HG02870 (cell line): ENCODE measurements around the gene ARFGEF2.
"Not testable (repeated sequence)": the region's sequence is repeated elsewhere in the genome, so short reads cannot be mapped to it uniquely, and the experiment has no call there.

Experiments used
- ATAC-seq: cut with Tn5 transposase; IDR thresholded peaks from one replicate; pipeline ENCODE4 v1.9.1; 2021; ENCODE audit warnings: mild to moderate bottlenecking, moderate library complexity; ENCODE audit not compliant: unreplicated experiment

The ARFGEF2 gene

DNA sequence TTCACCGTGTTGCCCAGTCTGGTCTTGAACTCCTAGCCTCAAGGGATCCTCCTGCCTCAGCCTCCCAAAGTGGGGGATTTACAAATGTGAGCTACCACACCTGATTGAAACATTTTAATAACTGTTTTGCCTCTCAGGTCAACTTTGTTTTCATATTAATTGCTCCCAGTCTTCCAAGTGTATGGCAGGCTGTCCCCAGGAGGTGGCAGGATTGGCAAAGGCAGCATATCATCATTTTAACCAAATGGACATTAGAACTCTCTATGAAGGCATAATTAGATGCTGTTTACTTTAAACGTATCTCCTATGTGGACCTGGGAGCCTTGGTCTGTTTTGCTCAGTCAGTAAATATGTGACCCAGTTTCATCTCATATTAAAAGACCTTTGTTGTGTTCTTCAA, 65.4 kb downstream of the ARFGEF2 start:
- ATAC-seq = no peak

GRCh38 chr20:48990467-48990866, 69.0 kb downstream of the ARFGEF2 start:
- no peak for ATAC-seq

DNA sequence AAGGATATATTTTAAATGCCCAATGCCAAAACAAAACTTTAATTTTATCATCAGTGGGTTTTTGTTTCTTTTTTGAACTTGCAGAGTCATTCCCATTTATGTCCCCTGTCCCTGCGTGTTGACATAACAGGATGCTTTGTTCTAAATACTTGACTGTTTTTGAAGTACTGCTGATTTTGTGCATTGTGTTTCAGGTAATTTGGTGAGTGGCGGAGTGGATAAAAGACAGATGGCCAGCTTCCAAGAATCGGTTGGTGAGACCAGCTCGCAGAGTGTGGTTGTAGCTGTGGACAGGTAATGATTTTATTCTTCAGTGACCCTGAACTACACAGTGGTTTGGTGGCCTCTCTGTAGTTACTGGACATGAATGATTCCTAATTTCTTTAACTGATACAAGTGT, 74.1 kb downstream of the ARFGEF2 start:
- no peak for ATAC-seq

GRCh38 chr20:48999890-49000870, 78.7 kb downstream of the ARFGEF2 start:
- ATAC-seq = no peak

DNA sequence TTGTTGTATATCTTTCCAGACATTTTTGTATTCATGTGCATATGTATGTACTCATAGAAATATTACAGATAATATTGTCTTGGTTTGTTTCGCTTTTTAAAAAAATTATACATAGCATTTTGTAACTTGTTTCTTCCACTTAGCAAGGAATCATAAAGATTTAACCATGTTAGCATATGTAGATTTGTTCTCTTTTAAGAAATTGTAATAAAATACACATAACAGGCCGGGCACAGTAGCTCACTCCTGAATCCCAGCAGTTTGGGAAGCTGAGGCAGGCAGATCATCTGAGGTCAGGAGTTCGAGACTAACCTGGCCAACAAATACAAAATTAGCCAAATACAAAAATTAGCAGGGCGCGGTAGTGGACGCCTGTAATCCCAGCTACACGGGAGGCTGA, 80.2 kb downstream of the ARFGEF2 start:
- ATAC-seq = no peak

GRCh38 chr20:49006446-49006980, 85.0 kb downstream of the ARFGEF2 start:
- no peak for ATAC-seq

DNA sequence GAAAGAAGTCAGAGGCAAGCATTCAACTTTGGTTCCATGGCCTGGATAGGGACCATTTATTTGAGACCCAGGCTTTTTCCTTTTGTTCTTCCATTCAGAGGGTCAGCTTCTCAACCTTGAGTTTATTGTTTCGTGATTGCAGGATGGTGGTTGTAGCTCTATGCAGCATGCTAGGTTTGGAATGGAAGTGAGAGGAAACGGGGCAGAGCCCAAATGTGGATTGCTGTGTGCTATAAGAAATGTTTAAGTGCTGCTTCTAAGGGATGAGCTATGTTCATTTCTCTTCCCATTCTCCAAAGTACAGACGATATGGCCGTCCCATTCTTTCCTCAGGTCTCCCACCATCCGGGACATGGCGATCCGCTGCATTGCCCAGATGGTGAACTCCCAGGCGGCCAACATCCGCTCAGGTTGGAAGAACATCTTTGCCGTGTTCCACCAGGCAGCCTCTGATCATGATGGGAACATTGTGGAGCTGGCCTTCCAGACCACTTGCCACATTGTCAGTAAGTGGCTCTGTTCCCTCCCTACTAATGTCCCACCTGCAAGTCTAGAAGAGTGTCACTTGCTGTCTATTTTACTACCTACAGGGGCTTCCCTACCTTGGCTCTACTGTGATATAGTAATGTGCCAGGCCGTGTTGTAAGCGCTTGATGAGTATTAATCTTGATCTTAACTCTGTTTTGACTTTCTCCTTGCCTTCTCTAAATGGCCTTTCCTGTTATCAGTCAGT, 88.6 kb downstream of the ARFGEF2 start:
- no peak for ATAC-seq

DNA sequence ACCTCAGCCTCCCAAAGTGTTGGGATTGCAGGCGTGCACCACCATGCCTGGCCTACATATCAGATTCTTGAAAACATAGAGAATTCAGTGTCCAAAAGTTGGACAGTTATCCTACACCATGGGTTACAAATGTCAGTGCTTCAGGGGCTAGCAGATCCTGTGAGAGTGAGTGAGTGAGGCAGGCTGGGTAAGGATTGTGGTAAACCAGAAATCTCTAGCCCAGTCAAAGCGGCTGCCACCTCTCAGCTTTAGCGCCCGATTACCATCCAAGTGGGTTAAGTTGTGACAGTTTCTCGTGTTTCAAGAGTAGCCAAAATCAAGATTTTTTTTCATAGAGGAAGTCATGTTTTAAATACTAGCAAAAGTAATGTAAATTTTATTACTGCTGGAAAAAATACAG, 102.7 kb downstream of the ARFGEF2 start:
- ATAC-seq = no peak

- not testable (repeated sequence) for ATAC-seq
Observed at GRCh38 chr20:49028177-49028576, 106.7 kb downstream of the ARFGEF2 start.

DNA sequence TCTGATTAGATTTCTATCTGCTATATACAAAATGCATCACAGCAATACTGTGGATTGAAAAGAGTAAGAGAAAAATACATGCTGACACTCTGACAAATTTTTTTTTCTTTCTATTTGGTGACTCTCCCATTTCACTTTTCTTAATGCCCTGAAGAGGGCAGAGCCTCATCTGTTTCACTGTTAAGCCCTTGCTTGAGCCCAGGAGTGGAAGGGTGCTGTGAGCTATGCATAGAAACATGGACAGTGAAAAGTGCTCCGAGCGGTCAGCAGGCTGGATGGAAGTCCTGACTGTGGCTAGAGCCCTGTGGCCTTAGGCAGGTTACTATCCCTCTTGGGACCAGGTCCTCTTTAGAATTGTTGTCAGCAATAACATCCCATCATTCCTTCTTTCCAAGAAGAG, 107.2 kb downstream of the ARFGEF2 start:
- ATAC-seq = no peak

DNA sequence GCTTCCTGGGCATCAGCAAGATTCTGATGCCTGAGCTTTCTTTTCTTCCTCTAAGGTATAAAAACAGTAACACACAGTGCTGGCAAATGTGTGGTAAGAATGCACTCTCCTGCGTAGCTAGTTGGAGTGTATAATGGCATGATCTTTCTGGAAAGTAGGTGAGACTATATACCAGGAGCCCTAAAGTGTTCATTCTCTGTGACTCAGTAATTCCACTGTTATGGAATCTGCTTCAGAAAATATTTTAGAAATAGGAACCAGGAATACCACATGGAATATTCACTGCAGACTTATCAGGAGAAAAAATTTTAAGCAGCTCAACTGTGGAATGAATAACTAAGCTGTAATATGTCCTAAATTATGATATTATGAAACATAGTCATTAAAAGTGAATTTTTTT, 107.7 kb downstream of the ARFGEF2 start:
- ATAC-seq = no peak

- ATAC-seq = no peak
Observed at GRCh38 chr20:49030954-49031619, 109.6 kb downstream of the ARFGEF2 start.

DNA sequence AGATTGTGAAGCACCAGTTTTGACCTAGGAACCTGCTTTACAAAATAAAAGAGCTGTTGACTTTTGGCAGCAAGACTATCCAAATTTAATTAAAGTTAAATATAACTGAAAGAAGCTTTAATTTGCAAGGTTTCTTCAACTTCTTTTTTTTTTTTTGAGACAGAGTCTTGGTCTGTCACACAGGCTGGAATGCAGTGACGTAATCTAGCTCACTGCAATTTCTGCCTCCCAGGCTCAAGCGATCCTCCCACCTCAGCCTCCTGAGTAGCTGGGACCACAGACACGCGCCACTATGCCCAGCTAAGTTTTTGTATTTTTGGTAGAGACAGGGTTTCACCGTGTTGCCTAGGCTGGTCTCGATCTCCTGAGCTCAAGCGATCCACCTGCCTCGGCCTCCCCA, 110.9 kb downstream of the ARFGEF2 start:
- ATAC-seq = no peak

- no peak for ATAC-seq
Observed at GRCh38 chr20:49034070-49034732, 112.7 kb downstream of the ARFGEF2 start.

GRCh38 chr20:49037962-49038387, 116.5 kb downstream of the ARFGEF2 start:
- no peak for ATAC-seq

DNA sequence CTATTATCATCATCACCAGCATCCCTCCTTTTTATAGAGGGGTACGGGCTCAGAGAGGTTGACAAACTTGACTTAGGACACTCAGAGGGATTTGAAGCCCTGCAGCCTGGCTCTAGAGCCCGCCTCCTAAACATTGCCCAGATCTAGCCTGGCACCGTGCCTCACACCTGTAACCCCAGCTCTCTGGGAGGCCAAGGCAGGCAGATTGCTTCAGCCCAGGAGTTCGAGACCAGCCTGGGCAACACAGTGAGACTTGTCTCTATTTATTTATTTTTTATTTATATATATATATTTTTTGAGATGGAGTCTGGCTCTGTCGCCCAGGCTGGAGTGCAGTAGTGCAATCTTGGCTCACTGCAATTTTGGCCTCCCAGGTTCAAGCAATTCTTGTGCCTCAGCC, 118.3 kb downstream of the ARFGEF2 start:
- ATAC-seq = no peak

- no peak for ATAC-seq
Observed at GRCh38 chr20:49043000-49043399, 121.5 kb downstream of the ARFGEF2 start.

DNA sequence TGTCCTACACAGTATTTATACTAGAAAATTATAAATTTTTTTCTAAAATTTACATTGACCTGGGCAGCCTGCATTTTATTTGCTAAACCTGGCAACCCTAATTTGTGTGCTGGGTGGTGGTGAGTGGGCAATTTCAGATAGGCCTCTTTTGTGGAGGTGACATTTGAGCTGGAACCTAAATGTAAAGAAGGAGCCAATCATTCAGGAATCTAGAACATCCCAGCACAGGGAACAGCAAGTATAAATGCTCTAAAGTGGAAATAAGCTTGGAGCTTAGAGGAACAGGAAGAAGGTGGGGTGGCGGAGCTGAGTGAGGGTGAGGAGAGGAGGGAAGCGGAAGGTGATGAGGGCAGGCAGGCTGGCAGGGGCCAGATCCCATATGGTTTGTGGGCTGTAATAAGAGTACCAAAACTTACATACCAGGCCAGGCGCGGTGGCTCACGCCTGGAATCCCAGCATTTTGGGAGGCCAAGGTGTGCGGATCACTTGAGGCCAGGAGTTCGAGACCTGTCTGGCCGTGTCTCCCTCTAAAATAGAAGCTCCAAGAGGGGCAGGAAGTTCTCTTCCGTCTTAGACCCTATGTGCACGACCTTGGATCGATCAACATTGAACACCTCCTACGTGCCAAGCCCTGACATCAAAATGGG, 124.1 kb downstream of the ARFGEF2 start:
- ATAC-seq = no peak

- ATAC-seq = peak; percentile 84
Observed at GRCh38 chr20:49046087-49046900, 124.8 kb downstream of the ARFGEF2 start, which contains the start of gene CSE1L. CSE1L (plus strand) TSS chr20:49046312; CDS start chr20:49058464, 12,152 bp downstream.
